OCI-LY7 (cell line): ENCODE data around the gene KCNJ5. TPM values are rescaled to one million over a fixed set of nuclear protein-coding genes. Genes with fewer than 3 reads are reported as not detected.

ENCODE experiments used
- BruUV-seq: library from RNA; stranded (reverse); fragments of 400-500 nt; replicated peaks from 2 replicates; lab custom pipeline; 2021; lab: Mats Ljungman, UMichigan
- CTCF ChIA-PET: fragments of 300-600 bp; sonication (Branson Sonifier 250); formaldehyde crosslinking; loops from one replicate; lab custom pipeline; 2022; ENCODE audit warnings: antibody characterized with exemption; ENCODE audit not compliant: unreplicated experiment; lab: Charles Lee
- POLR2A ChIA-PET: fragments of 300-600 bp; sonication (Branson Sonifier 250); formaldehyde crosslinking; loops from one replicate; lab custom pipeline; 2022; ENCODE audit warnings: antibody characterized with exemption; lab: Charles Lee
- DNase-seq: peaks from one replicate; pipeline ENCODE4 v3.0.0-alpha.2; 2015; ENCODE audit warnings: low spot score
- H2AFZ ChIP-seq: fragments of 200-600 bp; sonication (generic), shearing (Covaris generic); 2 replicates; pipeline ENCODE4 v1.6.1; 2014; ENCODE audit warnings: mild to moderate bottlenecking, antibody characterized with exemption, low read length, moderate library complexity
- H3K27ac ChIP-seq: fragments of 200-600 bp; sonication (generic); 2 replicates; pipeline ENCODE4 v1.5.1; 2014; ENCODE audit warnings: mixed run types, low read depth, mild to moderate bottlenecking, moderate library complexity, low read length, inconsistent platforms; ENCODE audit not compliant: poor library complexity, severe bottlenecking
- H3K36me3 ChIP-seq: fragments of 200-600 bp; sonication (generic); 2 replicates; pipeline ENCODE4 v1.6.1; 2014; ENCODE audit warnings: mild to moderate bottlenecking, antibody characterized with exemption, low read length, moderate library complexity, mixed read lengths; ENCODE audit not compliant: insufficient read depth
- H3K4me1 ChIP-seq: fragments of 200-600 bp; sonication (generic); 2 replicates; pipeline ENCODE4 v1.5.1; 2014; ENCODE audit warnings: mild to moderate bottlenecking, low read length; ENCODE audit not compliant: insufficient read depth, poor library complexity, severe bottlenecking
- H3K4me2 ChIP-seq: fragments of 200-600 bp; sonication (generic); 2 replicates; pipeline ENCODE4 v1.6.1; 2014; ENCODE audit warnings: mild to moderate bottlenecking, low read length
- H3K4me3 ChIP-seq: fragments of 200-600 bp; sonication (generic); 2 replicates; pipeline ENCODE4 v1.5.1; 2014; ENCODE audit warnings: mild to moderate bottlenecking, low read depth, low read length; ENCODE audit not compliant: poor library complexity, severe bottlenecking
- H3K79me2 ChIP-seq: fragments of 200-600 bp; sonication (generic); 2 replicates; pipeline ENCODE4 v1.6.1; 2016; ENCODE audit warnings: low read depth, mild to moderate bottlenecking, low read length, moderate library complexity, mixed read lengths; ENCODE audit not compliant: insufficient read depth
- H3K9me2 ChIP-seq: fragments of 200-600 bp; sonication (generic); 2 replicates; pipeline ENCODE4 v1.6.1; 2016; ENCODE audit warnings: mild to moderate bottlenecking, low read length, mixed read lengths; ENCODE audit not compliant: insufficient read depth
- H3K9me3 ChIP-seq: fragments of 200-600 bp; sonication (generic); 2 replicates; pipeline ENCODE4 v1.6.1; 2014; ENCODE audit warnings: mild to moderate bottlenecking, mixed run types, low read length, mixed read lengths
- H4K20me1 ChIP-seq: fragments of 200-600 bp; sonication (generic); 2 replicates; pipeline ENCODE4 v1.6.1; 2014; ENCODE audit warnings: mild to moderate bottlenecking, antibody characterized with exemption, low read length, moderate library complexity, mixed read lengths; ENCODE audit not compliant: insufficient read depth
- CTCF ChIP-seq: fragments of 200-600 bp; sonication (generic); conservative IDR thresholded peaks from 2 replicates; pipeline ENCODE4 v1.5.1; 2014; ENCODE audit warnings: mild to moderate bottlenecking, antibody characterized with exemption, low read length, moderate library complexity, mixed read lengths
- EZH2phosphoT487 ChIP-seq: fragments of 200-600 bp; sonication (generic); IDR thresholded peaks from 2 replicates; pipeline ENCODE4 v1.6.1; 2018; ENCODE audit warnings: low read depth, borderline replicate concordance, mild to moderate bottlenecking, mixed run types, antibody characterized with exemption, low read length, moderate library complexity, mixed read lengths
- intact Hi-C: fragments of 100-400 bp; cut with micrococcal nuclease; formaldehyde crosslinking; loops from one replicate; pipeline ENCODE4 v1.10.0; 2022; ENCODE audit not compliant: unreplicated experiment
- total RNA-seq, 2 experiments: library from RNA; depleted of rRNA in 1 of 2; stranded (reverse); fragments of >200 nt in 1 of 2; shearing (Covaris generic) in 1 of 2; gene quantifications; 2 replicates each; pipeline ENCODE4 v1.2.3, GENCODE V29; 2014 to 2022

Gene KCNJ5
- total RNA-seq, 2 experiments from 2014 or later: not detected

- CTCF ChIA-PET: no interaction called here
- Histone ChIP-seq H3K4me1 (no peaks in the 10 kb centered on the region), H3K36me3 (no peaks in the 10 kb centered on the region), H3K79me2 (no peaks in the 10 kb centered on the region), H3K9me3 (no peaks in the 10 kb centered on the region), H3K27ac (no peak overlapping the region), H2AFZ (no peak overlapping the region), H3K9me2 (no peaks in the 10 kb centered on the region), H3K4me2 (no peak overlapping the region), H4K20me1 (no peaks in the 10 kb centered on the region), H3K4me3 (no peak overlapping the region)
- intact Hi-C loops: no loop called here
- POLR2A ChIA-PET: interaction anchor here (0.7 kb wide), 1 partner anchor 58 kb away, joined by 3 read pairs; no protein-coding TSS in a partner anchor
- no TSS peak for BruUV-seq
- no peak for TF ChIP-seq CTCF
- no peak for TF ChIP-seq EZH2phosphoT487
- no peak for DNase-seq
Observed at GRCh38 chr11:128926437-128927107, 35.4 kb downstream of the KCNJ5 start.

GRCh38 chr11:128927108-128927461, 35.9 kb downstream of the KCNJ5 start:
- ChIA-PET POLR2A (no interaction called here), CTCF (no interaction called here)
- no peak for TF ChIP-seq CTCF
- TF ChIP-seq EZH2phosphoT487: no peak
- DNase-seq: no peak
- Histone ChIP-seq H3K9me3 (no peaks in the 10 kb centered on the region), H3K4me1 (no peaks in the 10 kb centered on the region), H4K20me1 (no peaks in the 10 kb centered on the region), H3K79me2 (no peaks in the 10 kb centered on the region), H3K36me3 (no peaks in the 10 kb centered on the region), H2AFZ (no peak overlapping the region), H3K27ac (no peak overlapping the region), H3K4me2 (no peak overlapping the region), H3K4me3 (no peak overlapping the region), H3K9me2 (no peaks in the 10 kb centered on the region)
- intact Hi-C loops: no loop called here
- BruUV-seq: no TSS peak

DNA sequence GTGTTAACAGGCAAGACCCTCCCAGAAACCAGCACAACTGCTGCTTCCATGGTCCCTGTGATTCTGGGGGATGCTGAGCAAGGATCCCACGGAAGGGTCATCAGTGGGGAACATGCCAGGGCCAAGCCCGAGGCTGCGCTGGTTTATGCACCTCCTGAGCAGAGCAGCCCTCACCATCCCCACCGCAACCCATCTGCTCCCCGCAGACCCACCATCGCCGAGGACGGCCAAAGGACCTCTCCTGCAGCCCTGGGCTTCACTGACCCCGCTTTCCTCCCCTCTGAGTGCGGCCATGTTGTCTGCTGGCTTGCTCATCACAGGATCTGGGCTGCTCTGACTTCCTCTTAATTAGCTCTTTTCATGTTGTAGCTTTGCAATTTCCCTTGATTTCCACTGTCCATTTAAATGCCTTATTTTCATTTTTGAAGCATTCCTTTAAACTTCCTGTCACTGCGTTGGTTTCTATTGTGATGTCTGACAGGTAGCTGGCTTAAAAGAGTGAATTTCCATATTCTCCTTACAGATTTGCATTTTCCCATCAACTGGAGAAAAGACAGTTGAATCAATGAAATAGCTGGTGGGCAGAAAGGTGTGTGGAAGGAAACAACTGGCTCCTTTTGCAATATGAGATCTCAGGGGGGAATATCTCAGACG, 36.7 kb downstream of the KCNJ5 start:
- Histone ChIP-seq H3K4me3 (no peak overlapping the region), H3K79me2 (no peaks in the 10 kb centered on the region), H3K36me3 (no peaks in the 10 kb centered on the region), H2AFZ (no peak overlapping the region), H4K20me1 (no peaks in the 10 kb centered on the region), H3K9me3 (no peaks in the 10 kb centered on the region), H3K9me2 (no peaks in the 10 kb centered on the region), H3K4me2 (no peak overlapping the region), H3K4me1 (no peaks in the 10 kb centered on the region), H3K27ac (no peak overlapping the region)
- ChIA-PET CTCF (interaction anchor here (1.3 kb wide), 1 partner anchor 18 kb away, joined by 3 read pairs; no protein-coding TSS in a partner anchor), POLR2A (no interaction called here)
- no TSS peak for BruUV-seq
- no peak for DNase-seq
- intact Hi-C loops: no loop called here
- TF ChIP-seq CTCF: no peak
- TF ChIP-seq EZH2phosphoT487: no peak
